Activated naive CD8-positive, alpha-beta T cell (primary cell): ENCODE results near the gene LBP.

Source experiments
- H3K27ac Mint-ChIP-seq: one replicate; pipeline ENCODE4 v1.8.0; 2021; ENCODE audit warnings: mixed read lengths
- H3K27me3 Mint-ChIP-seq: one replicate; pipeline ENCODE4 v1.8.0; 2021; ENCODE audit warnings: mixed read lengths
- H3K36me3 Mint-ChIP-seq: one replicate; pipeline ENCODE4 v1.8.0; 2021; ENCODE audit warnings: mixed read lengths
- H3K4me1 Mint-ChIP-seq: one replicate; pipeline ENCODE4 v1.8.0; 2021; ENCODE audit warnings: low read depth, mixed read lengths
- H3K4me3 Mint-ChIP-seq: one replicate; pipeline ENCODE4 v1.8.0; 2021; ENCODE audit warnings: mild to moderate bottlenecking, mixed read lengths
- H3K9me3 Mint-ChIP-seq: one replicate; pipeline ENCODE4 v1.8.0; 2021; ENCODE audit warnings: low read depth, mixed read lengths

The LBP gene

GRCh38 chr20:38414769-38415450 lies 68.6 kb downstream of the LBP start:
- no peak overlapping the region for H3K4me3 Mint-ChIP-seq
- no peaks in the 10 kb centered on the region for H3K27me3 Mint-ChIP-seq
- H3K4me1 Mint-ChIP-seq, result no peaks in the 10 kb centered on the region
- H3K36me3 Mint-ChIP-seq, result peaks cover 29% of the 10 kb centered on the region
- H3K9me3 Mint-ChIP-seq, result no peaks in the 10 kb centered on the region
- no peak overlapping the region for H3K27ac Mint-ChIP-seq

- H3K4me1 Mint-ChIP-seq, result peaks cover 5% of the 10 kb centered on the region
- no peak overlapping the region for H3K27ac Mint-ChIP-seq
- H3K9me3 Mint-ChIP-seq, result no peaks in the 10 kb centered on the region
- no peak overlapping the region for H3K4me3 Mint-ChIP-seq
- peaks cover 26% of the 10 kb centered on the region for H3K36me3 Mint-ChIP-seq
- H3K27me3 Mint-ChIP-seq, result no peaks in the 10 kb centered on the region
Observed at GRCh38 chr20:38418509-38419204, 72.4 kb downstream of the LBP start.

- Mint-ChIP-seq H3K9me3 (no peaks in the 10 kb centered on the region), H3K27ac (peak overlapping the region; percentile 75), H3K4me3 (no peak overlapping the region), H3K36me3 (peaks cover 20% of the 10 kb centered on the region), H3K27me3 (no peaks in the 10 kb centered on the region), H3K4me1 (peaks cover 13% of the 10 kb centered on the region)
Observed at GRCh38 chr20:38420388-38421085, 74.3 kb downstream of the LBP start.

GRCh38 chr20:38421915-38422314 lies 75.6 kb downstream of the LBP start:
- H3K4me1 Mint-ChIP-seq, result peaks cover 25% of the 10 kb centered on the region
- no peaks in the 10 kb centered on the region for H3K9me3 Mint-ChIP-seq
- no peaks in the 10 kb centered on the region for H3K27me3 Mint-ChIP-seq
- peaks cover 18% of the 10 kb centered on the region for H3K36me3 Mint-ChIP-seq
- no peak overlapping the region for H3K4me3 Mint-ChIP-seq
- no peak overlapping the region for H3K27ac Mint-ChIP-seq

- peaks cover 11% of the 10 kb centered on the region for H3K36me3 Mint-ChIP-seq
- H3K27ac Mint-ChIP-seq, result no peak overlapping the region
- H3K4me1 Mint-ChIP-seq, result peaks cover 36% of the 10 kb centered on the region
- H3K4me3 Mint-ChIP-seq, result no peak overlapping the region
- H3K9me3 Mint-ChIP-seq, result no peaks in the 10 kb centered on the region
- no peaks in the 10 kb centered on the region for H3K27me3 Mint-ChIP-seq
Observed at GRCh38 chr20:38423541-38423940, 77.3 kb downstream of the LBP start.

GRCh38 chr20:38424401-38424800 lies 78.1 kb downstream of the LBP start:
- peak overlapping the region; percentile 23 for H3K27ac Mint-ChIP-seq
- H3K27me3 Mint-ChIP-seq, result no peaks in the 10 kb centered on the region
- peaks cover 45% of the 10 kb centered on the region for H3K4me1 Mint-ChIP-seq
- H3K4me3 Mint-ChIP-seq, result peak overlapping the region; percentile 20
- no peaks in the 10 kb centered on the region for H3K9me3 Mint-ChIP-seq
- H3K36me3 Mint-ChIP-seq, result peaks cover 8% of the 10 kb centered on the region

GRCh38 chr20:38426006-38426897 lies 80.0 kb downstream of the LBP start:
- peaks cover 52% of the 10 kb centered on the region for H3K4me1 Mint-ChIP-seq
- H3K9me3 Mint-ChIP-seq, result no peaks in the 10 kb centered on the region
- peaks cover 7% of the 10 kb centered on the region for H3K36me3 Mint-ChIP-seq
- H3K27me3 Mint-ChIP-seq, result no peaks in the 10 kb centered on the region
- H3K27ac Mint-ChIP-seq, result peak overlapping the region; percentile 71
- H3K4me3 Mint-ChIP-seq, result peak overlapping the region; percentile 64
